Esophagus squamous epithelium (tissue), 5 donors: ENCODE results near the gene GTPBP6. TPM values are rescaled to one million over a fixed set of nuclear protein-coding genes. Genes with fewer than 3 reads are reported as not detected.
A peak's percentile ranks its signal among the peaks of the same experiment; 100 is the strongest.
"Not testable (repeated sequence)": the region's sequence is repeated elsewhere in the genome, so short reads cannot be mapped to it uniquely, and the experiment has no call there.

ENCODE experiments used
- DNase-seq: peaks from one replicate; lab custom pipeline; 2025; lab: John Stamatoyannopoulos, UW
- H3K27ac ChIP-seq, 4 donors: fragments of 200-600 bp; sonication (generic); one replicate each; pipeline ENCODE4 v1.5.1; 2016 to 2019; ENCODE audit warnings: mild to moderate bottlenecking in 1 of 4
- H3K27me3 ChIP-seq, 4 donors: fragments of 200-600 bp; sonication (generic); 1 replicate in 3 of 4; 2 replicates in 1 of 4; pipeline versions ENCODE4 v1.5.1 to v1.6.0; 2017 to 2021; ENCODE audit warnings: antibody characterized with exemption in 1 of 4
- H3K36me3 ChIP-seq, 3 donors: fragments of 200-600 bp; sonication (generic); one replicate each; pipeline ENCODE4 v1.5.1; 2016 to 2019
- H3K4me1 ChIP-seq, 3 donors: fragments of 200-600 bp; sonication (generic); one replicate each; pipeline ENCODE4 v1.5.1; 2017 to 2019
- H3K4me3 ChIP-seq, 4 donors: fragments of 200-600 bp; sonication (generic); 1 replicate in 3 of 4; 2 replicates in 1 of 4; pipeline ENCODE4 v1.5.1; 2016 to 2019; ENCODE audit warnings: mild to moderate bottlenecking in 2 of 4, moderate library complexity in 1 of 4
- H3K9me3 ChIP-seq, 3 donors: fragments of 200-600 bp; sonication (generic); one replicate each; pipeline ENCODE4 v1.5.1; 2016 to 2019
- CTCF ChIP-seq, 6 experiments: fragments of 450-650 bp in 4 of 6; fragments of 200-600 bp in 2 of 6; sonication (generic) in 2 of 6; IDR thresholded peaks; one replicate each; pipeline ENCODE4 v1.5.1; 2016 to 2019; ENCODE audit warnings: antibody characterized with exemption in 6 of 6, mild to moderate bottlenecking in 4 of 6, moderate library complexity in 4 of 6
- POLR2A ChIP-seq, 4 donors: fragments of 450-650 bp; IDR thresholded peaks; one replicate each; pipeline ENCODE4 v1.6.1; 2017; ENCODE audit warnings: antibody characterized with exemption in 4 of 4, mild to moderate bottlenecking in 4 of 4, moderate library complexity in 3 of 4
- WGBS, 2 donors: methylation state at CpG; one replicate each; pipeline ENCODE4 v1.1.5; 2018; 5-methylcytosine and 5-hydroxymethylcytosine counted together
- intact Hi-C: fragments of 100-400 bp; cut with DNase I; formaldehyde crosslinking; loops from one replicate; pipeline ENCODE4 v1.15.0; 2022
- total RNA-seq, 4 donors: library from RNA; depleted of rRNA; stranded (reverse); fragments of >200 nt; gene quantifications; one replicate each; pipeline ENCODE4 v1.1.0, GENCODE V29; 2016
- donor health status: DM: yes; HTN: yes; CAD: no.

The GTPBP6 gene
- total RNA-seq, 4 donors from 2014 or later: 22.2 to 45.4 (median 28.0) TPM

GRCh38 chrX:283115-283845 lies 35.3 kb downstream of the GTPBP6 start:
- Histone ChIP-seq H3K27ac (peak overlapping the region; percentile 53 to 85 (median 80)), H3K4me3 (peak overlapping the region; percentile 39 to 71 (median 57)), H3K36me3 (peaks cover 0 to 36% (median 0%) of the 10 kb centered on the region in 3 donors), H3K27me3 (no peaks in the 10 kb centered on the region), H3K4me1 (peaks cover 0 to 33% (median 4%) of the 10 kb centered on the region in 3 donors), H3K9me3 (no peaks in the 10 kb centered on the region)
- TF ChIP-seq POLR2A (IDR thresholded peaks at IDR 0.05) (no peak), CTCF (IDR thresholded peaks at IDR 0.05) (no peak)
- intact Hi-C loops: no loop called here
- no peak for DNase-seq
- WGBS, 2 donors: 1 to 2% methylated on average over 24 to 27 of the region's 45 CpGs

- DNase-seq, intact Hi-C loops, H3K4me3 ChIP-seq, H3K27me3 ChIP-seq, H3K9me3 ChIP-seq: not testable (repeated sequence)
- peaks cover 0 to 33% (median 4%) of the 10 kb centered on the region in 3 donors for H3K4me1 ChIP-seq
- peak overlapping the region in 1 of 4 donors; percentile 64 for H3K27ac ChIP-seq
- 78 to 87% methylated on average over 18 to 21 of the region's 21 CpGs for WGBS, 2 donors
- peaks cover 0 to 29% (median 0%) of the 10 kb centered on the region in 3 donors for H3K36me3 ChIP-seq
Observed at GRCh38 chrX:282000-282681, 36.5 kb downstream of the GTPBP6 start.

- peaks cover 0 to 23% (median 0%) of the 10 kb centered on the region in 3 donors for H3K36me3 ChIP-seq
- H3K27me3 ChIP-seq: no peaks in the 10 kb centered on the region
- TF ChIP-seq CTCF (IDR thresholded peaks at IDR 0.05) (no peak), POLR2A (IDR thresholded peaks at IDR 0.05) (no peak)
- WGBS, 2 donors: 27 to 74% methylated on average over 11 to 21 of the region's 25 CpGs
- no peak for DNase-seq
- H3K4me1 ChIP-seq: peaks cover 4 to 41% (median 5%) of the 10 kb centered on the region in 3 donors
- H3K27ac ChIP-seq: peak within 1 kb of the TSS in 3 of 4 donors; percentile 28 to 64 (median 31)
- intact Hi-C loops: no loop called here
- H3K4me3 ChIP-seq: peak within 1 kb of the TSS in 3 of 4 donors; percentile 14 to 53 (median 37)
- H3K9me3 ChIP-seq: no peaks in the 10 kb centered on the region
Observed at GRCh38 chrX:281166-281999, 37.2 kb downstream of the GTPBP6 start, which contains the start of gene PLCXD1. PLCXD1 (plus strand) TSS chrX:281381; CDS start chrX:284188, 2,807 bp downstream.

- H3K4me1 ChIP-seq: peaks cover 8 to 48% (median 12%) of the 10 kb centered on the region in 3 donors
- WGBS, 2 donors: no CpG with 5 or more reads among the region's 24 CpGs
Observed at GRCh38 chrX:280722-281121, 37.9 kb downstream of the GTPBP6 start.

GRCh38 chrX:279757-280604 lies 38.6 kb downstream of the GTPBP6 start:
- H3K9me3 ChIP-seq, H3K27ac ChIP-seq, DNase-seq, intact Hi-C loops, H3K27me3 ChIP-seq, H3K4me3 ChIP-seq, H3K36me3 ChIP-seq: not testable (repeated sequence)
- WGBS, 2 donors: 90 to 91% methylated on average over 13 to 14 of the region's 45 CpGs
- peaks cover 12 to 54% (median 12%) of the 10 kb centered on the region in 3 donors for H3K4me1 ChIP-seq

More at GRCh38 chrX:280722-281121, 37.9 kb downstream of the GTPBP6 start:
- DNase-seq, H3K27me3 ChIP-seq, H3K9me3 ChIP-seq, intact Hi-C loops: not testable (repeated sequence)
- H3K4me3 ChIP-seq: peak overlapping the region in 2 of 4 donors; percentile 37 to 53
- peaks cover 0 to 17% (median 0%) of the 10 kb centered on the region in 3 donors for H3K36me3 ChIP-seq
- peak overlapping the region in 1 of 4 donors; percentile 64 for H3K27ac ChIP-seq
